ENCODE data around the gene WDFY3.

DNA sequence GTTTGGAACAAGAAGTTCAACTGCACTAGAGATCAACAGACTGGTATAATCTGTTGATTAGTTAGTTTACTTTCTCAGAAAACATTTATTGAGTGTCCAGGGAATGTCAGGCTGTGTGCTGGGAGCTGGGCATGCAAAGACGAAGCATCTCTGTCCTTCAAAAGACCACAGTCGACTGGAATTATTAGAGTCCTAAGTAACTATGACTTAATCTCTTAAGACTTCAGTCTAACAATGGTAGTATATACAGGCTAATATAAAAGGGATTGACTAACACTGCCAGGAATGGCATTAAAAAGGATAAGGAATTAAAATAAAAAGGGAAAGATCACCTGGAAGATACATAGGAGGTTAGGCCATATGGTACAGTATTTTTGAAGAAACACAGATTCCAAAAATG is 128.7 kb downstream of the WDFY3 start:
- TF ChIP-seq, protein P1, sequence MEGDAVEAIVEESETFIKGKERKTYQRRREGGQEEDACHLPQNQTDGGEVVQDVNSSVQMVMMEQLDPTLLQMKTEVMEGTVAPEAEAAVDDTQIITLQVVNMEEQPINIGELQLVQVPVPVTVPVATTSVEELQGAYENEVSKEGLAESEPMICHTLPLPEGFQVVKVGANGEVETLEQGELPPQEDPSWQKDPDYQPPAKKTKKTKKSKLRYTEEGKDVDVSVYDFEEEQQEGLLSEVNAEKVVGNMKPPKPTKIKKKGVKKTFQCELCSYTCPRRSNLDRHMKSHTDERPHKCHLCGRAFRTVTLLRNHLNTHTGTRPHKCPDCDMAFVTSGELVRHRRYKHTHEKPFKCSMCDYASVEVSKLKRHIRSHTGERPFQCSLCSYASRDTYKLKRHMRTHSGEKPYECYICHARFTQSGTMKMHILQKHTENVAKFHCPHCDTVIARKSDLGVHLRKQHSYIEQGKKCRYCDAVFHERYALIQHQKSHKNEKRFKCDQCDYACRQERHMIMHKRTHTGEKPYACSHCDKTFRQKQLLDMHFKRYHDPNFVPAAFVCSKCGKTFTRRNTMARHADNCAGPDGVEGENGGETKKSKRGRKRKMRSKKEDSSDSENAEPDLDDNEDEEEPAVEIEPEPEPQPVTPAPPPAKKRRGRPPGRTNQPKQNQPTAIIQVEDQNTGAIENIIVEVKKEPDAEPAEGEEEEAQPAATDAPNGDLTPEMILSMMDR (IDR thresholded peaks at IDR 0.05) = no peak
- TF ChIP-seq EP300 (IDR thresholded peaks at IDR 0.05) (no peak), POLR2AphosphoS5 (IDR thresholded peaks at IDR 0.05) (no peak)

Measured in suprapubic skin (tissue), 4 donors.